NAMALWA (cell line): ENCODE results near the gene CELA2B.
"Not testable (repeated sequence)": the region's sequence is repeated elsewhere in the genome, so short reads cannot be mapped to it uniquely, and the experiment has no call there.

ENCODE experiments used
- DNase-seq: peaks from one replicate; pipeline ENCODE4 v3.0.0-alpha.2; 2015; ENCODE audit warnings: low spot score

Gene CELA2B

GRCh38 chr1:15501208-15502032 is 25.5 kb downstream of the CELA2B start:
- DNase-seq = peak; percentile 85

DNA sequence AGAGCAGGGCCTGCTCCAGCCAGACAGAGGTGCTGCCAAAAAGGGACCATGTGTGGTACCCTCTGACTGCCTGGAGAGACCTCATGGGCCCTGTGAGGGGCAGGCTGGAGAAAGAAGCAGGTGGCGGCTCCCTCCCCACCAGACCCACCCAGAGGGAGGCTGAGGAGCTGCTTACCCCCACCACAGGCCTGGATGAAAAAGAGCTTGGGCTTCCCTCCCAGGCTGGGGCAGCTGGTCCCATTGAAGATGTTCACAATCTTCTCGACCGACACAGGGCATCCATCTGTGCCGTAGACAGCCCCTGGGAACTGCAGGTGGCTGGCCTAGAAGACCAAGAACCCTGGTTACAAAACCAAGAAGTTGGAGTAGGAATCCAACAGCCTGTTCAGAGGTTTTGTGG is 28.5 kb downstream of the CELA2B start:
- DNase-seq = no peak

DNA sequence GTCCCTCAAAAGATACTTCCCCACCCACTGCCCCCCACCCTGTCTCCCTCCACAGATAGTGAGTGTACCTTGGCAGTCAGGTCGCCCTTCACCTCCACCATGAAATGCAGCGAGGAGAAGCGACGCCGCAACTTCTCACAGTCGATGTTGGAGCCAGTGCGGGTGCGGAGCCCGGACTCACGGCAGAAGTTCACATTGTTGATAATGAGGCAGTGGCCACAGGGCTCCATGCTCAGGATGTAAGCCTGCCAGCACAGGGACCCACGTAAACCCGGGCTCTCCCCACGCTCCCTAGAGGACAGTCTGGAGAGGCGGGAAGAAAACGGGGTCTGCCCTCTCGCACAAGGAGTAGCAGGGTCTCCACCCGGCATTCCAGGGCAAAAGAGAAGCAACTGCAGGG is 30.9 kb downstream of the CELA2B start:
- DNase-seq = no peak

DNA sequence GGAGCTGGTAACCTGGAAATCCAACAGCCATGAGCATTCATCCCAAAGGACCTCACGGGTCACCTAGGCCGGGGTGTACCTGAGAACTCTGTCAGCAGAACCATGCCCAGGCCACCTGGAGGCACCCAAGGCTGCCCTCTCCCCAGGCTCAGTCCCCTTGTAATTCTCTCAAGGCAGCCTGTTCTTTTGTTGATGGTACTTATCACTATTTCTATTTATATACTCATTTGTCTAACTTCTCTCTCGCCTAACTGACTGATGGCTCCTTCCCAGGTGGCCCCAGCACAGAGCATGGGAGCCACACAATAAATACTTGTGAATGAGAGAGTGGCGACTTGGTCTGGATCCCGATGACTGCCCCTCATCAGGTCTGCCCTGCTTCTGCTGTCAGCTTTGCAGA is 31.4 kb downstream of the CELA2B start:
- DNase-seq = no peak

DNA sequence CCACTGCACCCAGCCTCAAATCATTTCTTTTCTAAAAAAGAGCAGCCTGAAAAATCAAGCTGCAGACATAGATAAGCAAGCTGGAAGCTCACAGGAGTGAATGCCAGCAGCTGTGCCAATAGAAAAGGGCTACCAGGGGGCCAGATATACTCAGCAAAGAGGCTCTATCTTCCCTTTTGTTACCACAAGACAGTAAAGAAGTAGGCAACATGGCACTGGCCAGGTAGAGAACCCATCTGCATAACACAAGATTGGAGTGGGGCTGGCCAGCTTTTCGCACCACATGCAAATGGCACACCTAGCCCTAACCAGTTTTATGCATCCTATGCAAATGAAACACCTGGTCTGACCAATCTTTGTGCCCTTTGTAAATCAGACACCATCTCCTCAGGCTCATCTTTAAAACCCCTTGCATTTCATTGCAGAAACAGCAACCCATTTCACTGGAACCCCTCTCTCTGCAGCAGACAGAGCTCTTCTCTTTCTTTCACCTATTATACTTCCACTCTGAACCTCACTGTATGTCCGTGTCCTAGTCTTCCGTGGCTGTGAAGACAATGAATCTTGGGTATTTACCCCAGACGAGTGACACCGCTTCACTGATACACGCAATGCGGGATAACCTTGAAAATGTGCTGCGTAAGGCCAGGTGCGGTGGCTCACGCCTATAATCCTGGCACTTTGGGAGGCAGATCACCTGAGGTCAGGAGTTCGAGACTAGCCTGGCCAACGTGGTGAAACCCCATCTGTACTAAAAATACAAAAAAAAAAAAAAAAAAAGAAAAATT is 33.0 kb downstream of the CELA2B start:
- peak; percentile 20 for DNase-seq

- DNase-seq = no peak
These were observed 33.7 kb downstream of the CELA2B start for GRCh38 chr1:15509586-15509985.

GRCh38 chr1:15510611-15511405 is 34.9 kb downstream of the CELA2B start:
- DNase-seq = no peak

- DNase-seq = no peak
These were observed 37.3 kb downstream of the CELA2B start for GRCh38 chr1:15513192-15513591.

DNA sequence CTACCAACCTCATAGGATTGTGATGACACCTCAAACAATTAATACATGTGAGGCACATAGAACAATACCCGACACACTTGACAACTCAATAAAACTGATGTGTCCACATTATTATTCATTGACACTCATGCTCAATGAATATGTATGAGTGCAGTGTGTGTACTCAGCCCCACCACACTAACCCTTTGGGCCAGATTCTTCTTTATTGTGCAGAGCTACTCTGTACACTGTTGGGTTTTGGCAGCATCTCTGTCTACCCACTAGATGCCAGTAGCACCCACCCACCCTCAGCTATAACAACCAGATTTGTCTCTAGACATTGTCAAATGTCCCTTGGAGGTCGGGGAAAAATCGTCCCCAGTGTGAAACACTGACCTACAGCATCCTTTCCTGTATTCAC is 38.0 kb downstream of the CELA2B start:
- no peak for DNase-seq

DNA sequence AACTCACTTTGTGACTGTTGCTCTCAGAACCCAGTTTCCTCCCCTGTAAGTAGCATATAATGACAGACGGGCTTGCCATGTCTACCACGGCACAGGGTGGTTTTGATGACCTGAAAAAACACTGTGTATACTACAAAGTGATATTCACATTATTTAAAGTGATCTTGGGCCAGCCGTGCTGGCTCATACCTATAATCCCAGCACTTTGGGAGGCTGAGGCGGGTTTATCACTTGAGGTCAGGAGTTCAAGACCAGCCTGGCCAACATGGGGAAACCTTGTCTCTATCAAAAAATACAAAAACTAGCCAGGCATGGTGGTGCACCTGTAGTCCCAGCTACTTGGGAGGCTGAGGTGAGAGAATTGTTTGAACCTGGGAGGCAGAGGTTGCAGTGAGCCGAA is 38.7 kb downstream of the CELA2B start:
- DNase-seq = not testable (repeated sequence)

DNA sequence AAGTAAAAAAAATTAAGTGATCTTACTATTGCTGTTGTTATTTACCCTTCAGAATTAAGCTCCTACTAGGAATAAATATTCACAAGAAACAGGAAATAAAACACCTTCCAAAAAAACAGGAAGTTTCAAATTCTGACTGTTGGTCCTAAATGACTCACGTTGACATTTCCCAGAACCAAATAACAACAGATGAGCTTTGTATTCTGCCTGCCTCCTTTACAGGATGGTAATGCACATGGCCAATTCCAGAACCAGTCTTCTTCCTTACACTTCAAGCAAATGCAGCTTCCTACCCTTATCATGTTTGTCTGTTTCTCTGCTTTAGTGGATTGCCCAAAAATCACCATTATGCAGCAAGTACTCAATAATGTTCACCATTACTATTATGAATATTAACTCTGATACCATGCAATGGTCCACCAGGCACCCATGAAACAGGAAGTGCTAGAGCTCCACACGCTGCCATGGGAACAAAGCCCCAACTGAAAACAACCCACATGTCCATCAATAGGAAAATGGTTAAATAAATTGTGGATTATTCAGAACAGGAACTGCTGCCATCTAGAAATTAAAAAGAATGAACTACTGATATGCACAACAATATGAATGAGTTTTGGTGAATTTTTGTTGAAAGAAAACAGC is 39.2 kb downstream of the CELA2B start:
- DNase-seq = peak; percentile 42

- no peak for DNase-seq
These were observed 43.7 kb downstream of the CELA2B start for GRCh38 chr1:15519625-15520024.

DNA sequence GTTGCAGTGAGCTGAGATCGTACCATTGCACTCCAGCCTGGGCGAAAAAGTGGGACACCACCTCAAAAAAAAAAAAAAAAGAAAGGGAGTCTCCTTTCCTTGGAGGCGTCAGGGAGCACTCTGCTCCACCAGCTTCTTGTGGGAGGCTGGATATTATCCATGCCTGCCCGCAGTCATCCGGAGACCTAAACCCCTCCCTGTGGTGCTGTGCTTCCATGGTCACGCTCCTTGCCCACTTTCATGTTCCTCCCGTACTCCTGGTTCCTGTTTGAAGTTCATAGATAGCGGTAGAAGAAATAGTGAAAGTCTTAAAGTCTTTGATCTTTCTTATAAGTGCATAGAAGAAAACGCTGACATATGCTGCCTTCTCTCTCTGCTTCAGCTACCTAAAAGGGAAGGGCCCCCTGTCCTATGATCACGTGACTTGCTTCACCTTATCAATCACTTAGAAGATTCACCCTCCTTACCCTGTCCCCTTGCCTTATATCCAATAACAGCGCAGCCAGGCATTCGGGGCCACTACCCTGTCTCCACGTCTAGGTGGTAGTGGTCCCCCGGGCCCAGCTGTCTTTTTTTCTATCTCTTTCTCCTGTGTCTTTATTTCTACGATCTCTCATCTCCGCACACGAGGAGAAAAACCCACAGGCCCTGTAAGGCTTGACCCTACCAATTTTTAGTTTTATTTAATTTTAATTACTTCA is 45.5 kb downstream of the CELA2B start:
- not testable (repeated sequence) for DNase-seq

GRCh38 chr1:15522551-15522950 is 46.6 kb downstream of the CELA2B start:
- DNase-seq = no peak

- no peak for DNase-seq
These were observed 47.5 kb downstream of the CELA2B start for GRCh38 chr1:15523104-15524020.

DNA sequence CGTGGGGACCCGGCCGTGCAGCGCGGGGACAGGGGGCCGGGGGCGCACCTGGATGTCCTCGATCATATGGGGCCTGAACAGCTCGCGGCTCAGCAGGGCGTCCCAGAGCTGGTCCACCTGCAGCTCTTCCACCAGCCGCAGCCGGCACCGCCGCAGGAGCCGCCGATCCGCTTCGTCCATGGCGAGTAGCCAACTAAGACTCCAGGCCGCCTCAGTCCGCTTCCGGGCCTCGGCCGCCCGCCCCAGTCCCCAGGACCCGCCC is 48.0 kb downstream of the CELA2B start, which contains the start of gene CASP9:
TSS of gene CASP9 (minus strand) at position 195 of the 262 bp plus-strand sequence. CDS start at position 180, 15 bp downstream.
- no peak for DNase-seq

GRCh38 chr1:15524283-15525049 is 48.6 kb downstream of the CELA2B start:
- peak; percentile 99 for DNase-seq

GRCh38 chr1:15525050-15526020 is 49.4 kb downstream of the CELA2B start:
- DNase-seq = peak; percentile 69
